B cell (primary cell): ENCODE data around the gene NANOGP8. TPM values are rescaled to one million over a fixed set of nuclear protein-coding genes. Genes with fewer than 3 reads are reported as not detected.

ENCODE experiments used
- ATAC-seq: fragments of 200-7000 bp; cut with Tn5 transposase; one replicate; pipeline ENCODE4 v1.10.0; 2021; ENCODE audit warnings: low read depth, mild to moderate bottlenecking, moderate number of reproducible peaks, moderate library complexity
- CTCF ChIA-PET: fragments of 350-600 bp; sonication (Branson Sonifier 250); formaldehyde crosslinking; loops from one replicate; lab custom pipeline; 2021; ENCODE audit warnings: antibody characterized with exemption, inconsistent platforms; lab: Charles Lee
- POLR2A ChIA-PET: fragments of 350-600 bp; sonication (Branson Sonifier 250); formaldehyde crosslinking; loops from one replicate; lab custom pipeline; 2021; ENCODE audit warnings: antibody characterized with exemption; lab: Charles Lee
- DNase-seq: peaks from one replicate; pipeline ENCODE4 v3.0.0; 2013
- H2AFZ ChIP-seq: 2 replicates; pipeline ENCODE4 v1.6.1; 2012; ENCODE audit warnings: mild to moderate bottlenecking, low read depth, low read length; ENCODE audit not compliant: insufficient read depth, poor library complexity, severe bottlenecking
- H3K27ac ChIP-seq, 2 donors: 1 replicate in 1 of 2; 2 replicates in 1 of 2; pipeline ENCODE4 v1.5.1; 2012 to 2013; ENCODE audit warnings: low read length in 2 of 2, mild to moderate bottlenecking in 2 of 2, moderate library complexity in 1 of 2
- H3K27me3 ChIP-seq, 4 experiments: fragments of 200-600 bp in 1 of 4; sonication (generic) in 1 of 4; replicated peaks in 1 of 4; 1 replicate in 2 of 4; 2 replicates in 2 of 4; pipeline versions ENCODE4 v1.6.1 to v1.7.0; 2013 to 2016; ENCODE audit warnings: low read length in 3 of 4, mild to moderate bottlenecking in 2 of 4, mixed read lengths in 1 of 4, moderate library complexity in 1 of 4; ENCODE audit not compliant: insufficient read depth in 4 of 4, control insufficient read depth in 3 of 4; ENCODE audit errors: control extremely low read depth in 1 of 4
- H3K36me3 ChIP-seq, 2 experiments: replicated peaks in 1 of 2; 1 replicate in 1 of 2; 2 replicates in 1 of 2; pipeline versions ENCODE4 v1.6.1 to v1.7.1; 2013; ENCODE audit warnings: low read length in 1 of 2; ENCODE audit not compliant: insufficient read depth in 2 of 2, control insufficient read depth in 1 of 2; ENCODE audit errors: control extremely low read depth in 1 of 2, extremely low read depth in 1 of 2
- H3K4me1 ChIP-seq, 2 donors: fragments of 200-600 bp in 1 of 2; sonication (generic) in 1 of 2; 1 replicate in 1 of 2; 2 replicates in 1 of 2; pipeline versions ENCODE4 v1.5.1 to v1.6.1; 2013 to 2017; ENCODE audit warnings: low read length in 2 of 2; ENCODE audit not compliant: control insufficient read depth in 2 of 2, insufficient read depth in 2 of 2
- H3K4me2 ChIP-seq: replicated peaks from 2 replicates; pipeline ENCODE3; 2012; ENCODE audit warnings: mild to moderate bottlenecking, low read depth, low read length; ENCODE audit not compliant: poor library complexity, severe bottlenecking
- H3K4me3 ChIP-seq, 5 experiments: fragments of 200-600 bp in 1 of 5; sonication (generic) in 1 of 5; 1 replicate in 3 of 5; 2 replicates in 2 of 5; pipeline versions ENCODE4 v1.5.1 to v1.7.0; 2011 to 2016; ENCODE audit warnings: low read length in 4 of 5, mild to moderate bottlenecking in 4 of 5, low read depth in 2 of 5, control low read depth in 1 of 5, moderate library complexity in 1 of 5; ENCODE audit not compliant: insufficient read depth in 1 of 5; ENCODE audit errors: control extremely low read depth in 1 of 5, extremely low read depth in 1 of 5
- H3K79me2 ChIP-seq: fragments of 200-600 bp; sonication (generic); one replicate; pipeline ENCODE4 v1.6.0; 2016; ENCODE audit warnings: low read length; ENCODE audit not compliant: control insufficient read depth, insufficient read depth
- H3K9ac ChIP-seq: fragments of 200-600 bp; sonication (generic); 2 replicates; pipeline ENCODE4 v1.6.1; 2017; ENCODE audit warnings: mild to moderate bottlenecking, low read length, moderate library complexity
- H3K9me3 ChIP-seq, 3 donors: one replicate each; pipeline versions ENCODE4 v1.6.1 to v1.7.1; 2013; ENCODE audit warnings: low read length in 2 of 3; ENCODE audit not compliant: control insufficient read depth in 2 of 3, insufficient read depth in 1 of 3; ENCODE audit errors: control extremely low read depth in 1 of 3
- H4K20me1 ChIP-seq: 2 replicates; pipeline ENCODE4 v1.6.0; 2012; ENCODE audit warnings: mild to moderate bottlenecking, low read length; ENCODE audit not compliant: insufficient read depth, control insufficient read depth, poor library complexity, severe bottlenecking
- H3K27ac Mint-ChIP-seq: one replicate; pipeline ENCODE4 v1.8.0; 2021; ENCODE audit warnings: mixed read lengths
- H3K27me3 Mint-ChIP-seq: one replicate; pipeline ENCODE4 v1.8.0; 2021; ENCODE audit warnings: mixed read lengths
- H3K4me1 Mint-ChIP-seq: one replicate; pipeline ENCODE4 v1.8.0; 2021; ENCODE audit warnings: mixed read lengths
- H3K4me3 Mint-ChIP-seq: one replicate; pipeline ENCODE4 v1.8.0; 2021; ENCODE audit warnings: mixed read lengths
- H3K9me3 Mint-ChIP-seq: one replicate; pipeline ENCODE4 v1.8.0; 2022; ENCODE audit warnings: mixed read lengths; ENCODE audit not compliant: insufficient read depth
- EZH2 ChIP-seq: IDR thresholded peaks from 2 replicates; pipeline ENCODE4 v1.6.1; 2012; ENCODE audit warnings: borderline replicate concordance, low read depth, mild to moderate bottlenecking, moderate library complexity, low read length; ENCODE audit not compliant: insufficient read depth, poor library complexity, severe bottlenecking
- WGBS: methylation state at CpG from one replicate; pipeline ENCODE4 v1.1.5; 2013; ENCODE audit warnings: missing lambda C conversion rate; ENCODE audit not compliant: insufficient coverage; 5-methylcytosine and 5-hydroxymethylcytosine counted together
- intact Hi-C: fragments of 100-400 bp; cut with micrococcal nuclease; formaldehyde crosslinking; loops from one replicate; pipeline ENCODE4 v1.10.0; 2022
- polyA plus RNA-seq: library from polyadenylated mRNA; depleted of rRNA; stranded (reverse); fragments of >200 nt; gene quantifications from 2 replicates; pipeline ENCODE4 v1.2.3, GENCODE V29; 2012
- total RNA-seq, 2 donors: library from RNA; stranded (reverse); fragments of 120-200 nt in 1 of 2; gene quantifications; 1 replicate in 1 of 2; 2 replicates in 1 of 2; pipeline versions ENCODE4 v1.2.3 to v1.2.4, GENCODE V29; 2013 to 2022
- TF ChIP-seq, protein P1 (sequence below): fragments of 200-600 bp; IDR thresholded peaks from one replicate; pipeline ENCODE4 v1.8.0; 2022; ENCODE audit warnings: antibody characterized with exemption, mild to moderate bottlenecking

NANOGP8 gene
- total and polyA plus RNA-seq, 2 donors (not counting 1 experiment from before 2014, with no cell fraction given) = 0.18 TPM; not detected in 1

GRCh38 chr15:35088329-35088728 lies 3.2 kb upstream of the NANOGP8 start:
- intact Hi-C loops = no loop called here
- Mint-ChIP-seq H3K9me3 (no peaks in the 10 kb centered on the region), H3K4me3 (no peak overlapping the region), H3K27ac (no peak overlapping the region), H3K27me3 (no peaks in the 10 kb centered on the region), H3K4me1 (no peaks in the 10 kb centered on the region)
- CTCF ChIA-PET = interaction anchor here (0.8 kb wide), 1 partner anchor 10 kb away, joined by 3 read pairs; no protein-coding TSS in a partner anchor
- ATAC-seq (no peak), DNase-seq (no peak)
- no peak overlapping the region for H2AFZ ChIP-seq
- H3K4me1 ChIP-seq = no peaks in the 10 kb centered on the region
- H3K79me2 ChIP-seq = no peaks in the 10 kb centered on the region
- no peak overlapping the region for H3K4me2 ChIP-seq
- no CpG with 5 or more reads among the region's 1 CpG for WGBS
- TF ChIP-seq EZH2 = no peak
- TF ChIP-seq, protein P1, sequence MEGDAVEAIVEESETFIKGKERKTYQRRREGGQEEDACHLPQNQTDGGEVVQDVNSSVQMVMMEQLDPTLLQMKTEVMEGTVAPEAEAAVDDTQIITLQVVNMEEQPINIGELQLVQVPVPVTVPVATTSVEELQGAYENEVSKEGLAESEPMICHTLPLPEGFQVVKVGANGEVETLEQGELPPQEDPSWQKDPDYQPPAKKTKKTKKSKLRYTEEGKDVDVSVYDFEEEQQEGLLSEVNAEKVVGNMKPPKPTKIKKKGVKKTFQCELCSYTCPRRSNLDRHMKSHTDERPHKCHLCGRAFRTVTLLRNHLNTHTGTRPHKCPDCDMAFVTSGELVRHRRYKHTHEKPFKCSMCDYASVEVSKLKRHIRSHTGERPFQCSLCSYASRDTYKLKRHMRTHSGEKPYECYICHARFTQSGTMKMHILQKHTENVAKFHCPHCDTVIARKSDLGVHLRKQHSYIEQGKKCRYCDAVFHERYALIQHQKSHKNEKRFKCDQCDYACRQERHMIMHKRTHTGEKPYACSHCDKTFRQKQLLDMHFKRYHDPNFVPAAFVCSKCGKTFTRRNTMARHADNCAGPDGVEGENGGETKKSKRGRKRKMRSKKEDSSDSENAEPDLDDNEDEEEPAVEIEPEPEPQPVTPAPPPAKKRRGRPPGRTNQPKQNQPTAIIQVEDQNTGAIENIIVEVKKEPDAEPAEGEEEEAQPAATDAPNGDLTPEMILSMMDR = no peak
- POLR2A ChIA-PET = interaction anchor here (0.5 kb wide), 1 partner anchor 12 kb away, joined by 4 read pairs; no protein-coding TSS in a partner anchor
- H3K9me3 ChIP-seq = no peaks in the 10 kb centered on the region
- H3K27ac ChIP-seq = no peak overlapping the region
- H4K20me1 ChIP-seq = no peaks in the 10 kb centered on the region
- H3K9ac ChIP-seq = no peak overlapping the region
- H3K36me3 ChIP-seq = no peaks in the 10 kb centered on the region
- H3K27me3 ChIP-seq = no peaks in the 10 kb centered on the region
- H3K4me3 ChIP-seq = no peak overlapping the region

GRCh38 chr15:35087759-35088158 lies 2.7 kb upstream of the NANOGP8 start:
- 97% methylated on average over 3 of the region's 3 CpGs for WGBS
- H3K9me3 ChIP-seq = peaks cover 0 to under 1% (median 0%) of the 10 kb centered on the region in 3 donors
- no peak overlapping the region for H3K27ac Mint-ChIP-seq
- no peaks in the 10 kb centered on the region for H3K79me2 ChIP-seq
- no peaks in the 10 kb centered on the region for H3K4me1 ChIP-seq
- H3K27me3 ChIP-seq = no peaks in the 10 kb centered on the region
- ChIA-PET POLR2A (interaction anchor here (0.5 kb wide), 1 partner anchor 11 kb away, joined by 4 read pairs; no protein-coding TSS in a partner anchor), CTCF (no interaction called here)
- H2AFZ ChIP-seq = no peak overlapping the region
- H3K27ac ChIP-seq = no peak overlapping the region
- H3K27me3 Mint-ChIP-seq = no peaks in the 10 kb centered on the region
- H3K9me3 Mint-ChIP-seq = no peaks in the 10 kb centered on the region
- no peak for ATAC-seq
- TF ChIP-seq, protein P1 = no peak
- TF ChIP-seq EZH2 = no peak
- H4K20me1 ChIP-seq = no peaks in the 10 kb centered on the region
- no peak overlapping the region for H3K4me3 ChIP-seq
- no peak overlapping the region for H3K4me3 Mint-ChIP-seq
- no peaks in the 10 kb centered on the region for H3K4me1 Mint-ChIP-seq
- intact Hi-C loops = no loop called here
- no peak overlapping the region for H3K9ac ChIP-seq
- H3K36me3 ChIP-seq = no peaks in the 10 kb centered on the region
- no peak for DNase-seq
- H3K4me2 ChIP-seq = no peak overlapping the region
